NCI-H1694 (cell line): ENCODE measurements around the gene PARD6A.
A peak's percentile ranks its signal among the peaks of the same experiment; 100 is the strongest.

Experiments used
- DNase-seq: peaks from one replicate; lab custom pipeline; 2025; lab: John Stamatoyannopoulos, UW

Gene PARD6A

DNA sequence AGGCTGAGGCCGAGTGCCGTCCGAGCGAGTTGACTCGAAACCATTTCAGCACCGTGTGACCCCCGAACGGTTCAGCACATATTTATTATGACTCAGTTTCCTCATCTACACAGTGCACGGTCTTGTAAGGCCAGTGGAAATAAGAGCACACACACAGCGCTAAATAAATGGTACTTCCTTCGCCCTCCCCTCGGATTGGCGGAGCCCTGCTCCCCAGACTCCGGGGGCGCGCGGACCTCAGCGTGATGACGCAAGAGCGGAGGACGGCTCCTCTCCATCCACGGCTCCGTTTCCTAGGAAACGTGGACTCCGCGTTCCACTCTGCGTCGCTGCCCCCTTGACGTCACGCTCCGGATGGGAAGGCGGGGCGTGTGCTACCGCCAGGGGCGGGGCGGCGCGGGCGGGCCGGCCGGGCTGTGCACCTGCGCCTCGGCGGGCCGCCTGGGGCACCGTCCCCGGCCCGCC, at the start of gene PARD6A:
Gene PARD6A (plus strand): TSS at position 397 of the 465 bp plus-strand sequence. CDS start 79 bp downstream, outside the sequence.
- peak; percentile 86 for DNase-seq

DNA sequence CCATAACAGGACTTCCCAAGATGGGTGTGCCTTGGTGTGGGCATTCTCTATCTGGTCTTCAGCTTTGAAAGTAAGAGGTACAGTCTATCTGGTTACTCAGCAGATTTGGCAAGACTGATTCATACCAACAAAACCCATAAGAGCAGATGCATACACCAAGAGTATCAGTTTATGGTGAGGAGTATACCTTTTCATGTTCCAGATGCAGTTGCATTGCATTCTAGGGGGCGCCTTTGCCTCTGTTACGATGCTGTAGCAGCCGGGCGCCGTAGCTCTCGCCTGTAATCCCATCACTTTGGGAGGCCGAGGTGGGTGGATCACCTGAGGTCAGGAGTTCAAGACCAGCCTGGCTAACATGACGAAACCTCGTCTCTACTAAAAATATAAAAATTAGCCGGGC, 47.0 kb upstream of the PARD6A start:
- no peak for DNase-seq

- no peak for DNase-seq
These were observed 32.5 kb upstream of the PARD6A start for GRCh38 chr16:67628216-67628615.

- no peak for DNase-seq
These were observed 28.2 kb upstream of the PARD6A start for GRCh38 chr16:67632415-67633172.

DNA sequence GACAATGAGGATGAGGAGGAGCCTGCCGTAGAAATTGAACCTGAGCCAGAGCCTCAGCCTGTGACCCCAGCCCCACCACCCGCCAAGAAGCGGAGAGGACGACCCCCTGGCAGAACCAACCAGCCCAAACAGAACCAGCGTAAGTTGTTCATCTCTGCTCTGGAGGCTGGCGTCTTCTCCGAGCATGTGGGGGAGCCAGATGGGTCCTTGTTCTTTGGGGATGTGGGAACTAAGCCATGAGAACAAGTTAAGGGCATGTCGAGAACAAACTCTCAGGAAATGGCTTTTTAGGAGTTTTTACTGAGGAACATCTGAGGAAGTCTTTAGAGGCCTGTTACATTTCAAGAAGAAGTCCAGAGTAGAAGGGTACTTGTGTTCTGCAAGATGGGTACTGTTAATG, 24.0 kb upstream of the PARD6A start:
- DNase-seq, result no peak

- no peak for DNase-seq
These were observed 23.1 kb upstream of the PARD6A start for GRCh38 chr16:67637625-67638024.

DNA sequence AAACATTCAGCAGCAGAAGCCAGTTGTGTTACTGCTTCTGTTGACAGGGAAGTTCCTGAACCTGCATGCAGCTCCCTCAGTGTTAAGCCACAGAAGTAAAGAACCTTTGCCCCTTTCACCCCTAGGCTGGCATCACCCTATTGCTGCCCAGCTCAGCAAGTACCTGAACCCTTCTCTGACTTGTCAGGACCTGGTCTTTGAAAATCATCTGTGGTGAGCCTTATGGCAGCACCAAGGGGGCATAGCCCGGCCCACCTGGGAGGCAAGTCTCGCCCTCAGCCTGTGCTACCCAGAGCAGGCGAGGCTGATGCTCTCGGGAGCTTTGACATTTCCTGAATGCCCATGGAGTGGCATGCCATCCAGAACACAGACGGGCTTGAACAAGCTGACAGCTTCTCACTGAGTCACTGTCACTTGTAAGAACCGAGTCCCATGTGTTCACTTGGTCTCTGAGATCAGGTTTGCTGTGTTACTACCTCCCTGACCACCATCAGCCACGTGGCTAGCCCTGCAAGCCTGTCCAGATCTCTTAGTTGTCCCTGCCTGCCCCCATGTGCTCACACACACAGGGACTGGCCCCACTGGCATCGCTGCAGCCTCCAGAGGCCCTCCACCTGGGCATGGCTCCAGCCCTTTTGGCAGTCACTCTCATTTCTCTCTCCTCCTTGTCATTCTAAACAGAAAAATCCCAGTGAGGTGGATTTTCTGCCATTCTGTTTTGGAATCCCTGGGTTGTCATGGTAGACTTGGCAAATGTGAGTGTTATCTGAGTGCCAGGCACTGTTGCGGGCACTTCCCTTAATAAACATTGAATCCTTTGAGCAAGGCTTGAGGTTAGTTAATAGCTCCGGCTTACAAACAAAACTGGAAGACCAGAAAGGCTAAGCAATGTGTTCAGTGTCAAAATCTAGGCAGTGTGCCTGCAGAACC, 18.7 kb upstream of the PARD6A start:
- peak; percentile 13 for DNase-seq

DNA sequence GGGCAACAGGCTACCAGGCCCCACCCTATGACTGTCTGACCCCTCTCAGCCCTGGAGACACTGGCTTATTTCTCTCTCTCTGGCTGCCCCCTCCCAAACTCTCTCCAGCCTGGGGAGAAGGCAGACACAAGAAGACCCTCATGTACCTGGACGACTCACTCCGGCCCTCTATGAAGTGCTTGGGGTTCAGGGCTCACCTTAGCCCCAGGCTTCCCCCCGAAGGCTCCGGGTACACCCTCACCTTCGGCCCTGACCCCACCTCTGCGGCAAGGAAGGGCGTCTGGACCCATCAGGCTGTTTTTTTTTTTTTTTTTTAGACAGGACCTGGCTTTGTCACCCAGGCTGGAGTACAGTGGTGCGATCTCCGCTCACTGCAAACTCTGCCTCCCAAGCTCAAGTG, 16.7 kb upstream of the PARD6A start:
- no peak for DNase-seq

- no peak for DNase-seq
These were observed 15.2 kb upstream of the PARD6A start for GRCh38 chr16:67645397-67646121.

DNA sequence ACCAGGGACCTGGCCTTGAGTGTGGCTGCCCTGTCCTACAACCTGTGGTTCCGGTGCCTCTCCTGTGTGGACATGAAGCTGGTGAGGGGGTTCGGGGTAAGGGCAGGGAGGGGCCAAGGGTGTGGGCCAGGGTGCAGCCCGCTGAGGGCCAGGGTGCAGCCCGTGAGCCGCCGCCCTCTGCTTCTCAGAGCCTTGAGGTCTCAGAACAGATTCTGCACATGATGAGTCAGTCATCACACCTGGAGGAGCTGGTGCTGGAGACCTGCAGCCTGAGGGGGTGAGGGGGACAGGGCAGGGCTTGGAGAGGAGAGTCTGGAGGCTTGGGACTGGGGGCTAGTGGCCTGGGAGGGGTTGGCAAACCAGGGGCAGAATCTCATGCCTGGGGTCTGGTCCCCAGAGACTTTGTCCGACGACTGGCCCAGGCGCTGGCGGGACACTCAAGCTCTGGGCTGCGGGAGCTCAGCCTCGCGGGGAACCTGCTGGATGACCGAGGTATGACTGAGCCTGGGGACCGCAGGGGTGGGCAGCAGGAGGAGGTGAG, 13.6 kb upstream of the PARD6A start:
- DNase-seq, result no peak

DNA sequence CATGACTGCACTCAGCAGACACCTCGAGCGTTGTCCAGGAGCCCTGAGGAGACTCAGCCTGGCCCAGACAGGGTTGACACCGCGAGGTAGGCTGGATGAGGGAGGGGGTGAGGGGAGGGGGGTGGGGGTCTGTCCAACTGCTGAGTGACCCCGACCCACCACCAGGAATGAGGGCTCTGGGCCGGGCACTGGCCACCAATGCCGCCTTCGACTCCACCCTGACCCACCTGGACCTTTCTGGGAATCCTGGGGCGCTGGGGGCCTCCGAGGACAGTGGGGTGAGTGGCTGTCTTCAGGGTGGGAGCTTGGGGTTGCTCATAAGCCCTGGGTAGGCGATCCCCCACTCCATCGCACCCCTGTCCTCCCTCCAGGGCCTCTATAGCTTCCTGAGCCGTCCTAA, 13.1 kb upstream of the PARD6A start:
- DNase-seq, result no peak

GRCh38 chr16:67648088-67648763, 12.5 kb upstream of the PARD6A start:
- DNase-seq, result no peak

DNA sequence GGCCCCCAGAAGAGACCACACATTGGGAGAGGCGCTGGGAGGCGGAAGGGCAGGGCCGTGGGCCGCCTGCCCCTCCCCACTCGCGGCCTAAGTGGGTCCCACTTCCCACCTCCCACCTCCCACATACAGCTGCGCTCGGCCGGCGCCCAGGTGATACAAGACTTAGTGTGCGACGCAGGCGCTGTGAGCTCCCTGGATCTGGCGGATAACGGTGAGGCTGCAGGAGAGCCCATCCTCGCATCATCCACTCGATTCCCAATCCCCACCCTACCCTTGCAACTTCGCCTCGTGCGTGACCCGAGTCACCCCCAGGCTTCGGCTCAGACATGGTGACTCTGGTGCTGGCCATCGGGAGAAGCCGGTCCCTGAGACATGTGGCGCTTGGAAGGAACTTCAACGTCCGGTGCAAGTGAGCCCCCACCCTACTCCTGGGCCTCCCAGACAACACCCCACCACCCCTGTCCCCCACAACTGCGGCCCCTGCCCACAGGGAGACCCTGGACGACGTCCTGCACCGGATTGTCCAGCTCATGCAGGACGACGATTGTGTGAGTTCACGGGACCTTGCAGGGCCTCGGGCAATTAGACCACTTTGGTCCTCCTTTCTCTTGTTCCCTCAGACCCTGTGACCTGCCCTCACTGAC, 11.9 kb upstream of the PARD6A start:
- no peak for DNase-seq

GRCh38 chr16:67649494-67649931, 11.2 kb upstream of the PARD6A start:
- DNase-seq, result no peak

DNA sequence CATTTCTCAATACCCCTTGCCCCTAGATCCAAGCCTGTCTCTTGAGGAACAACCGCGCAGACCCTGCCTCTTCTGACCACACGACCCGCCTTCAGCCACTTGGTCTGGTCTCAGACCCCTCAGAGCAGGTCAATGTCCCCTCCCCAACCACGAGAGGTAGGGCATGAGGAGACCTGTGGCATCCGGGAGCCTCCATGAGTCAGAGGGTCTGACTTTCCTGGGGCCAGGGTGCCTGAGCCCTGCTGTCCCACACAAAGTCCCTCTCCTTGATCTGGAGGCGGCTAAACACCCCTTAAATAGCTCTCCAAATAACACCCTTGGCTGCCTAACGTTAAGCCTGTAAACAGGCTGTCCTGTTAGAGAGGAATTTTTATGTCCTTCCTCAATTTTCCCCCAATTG, 10.7 kb upstream of the PARD6A start:
- DNase-seq, result no peak

- DNase-seq, result no peak
These were observed 9.7 kb upstream of the PARD6A start for GRCh38 chr16:67651039-67651438.

GRCh38 chr16:67651847-67652246, 8.9 kb upstream of the PARD6A start:
- no peak for DNase-seq

GRCh38 chr16:67652578-67653127, 8.1 kb upstream of the PARD6A start:
- no peak for DNase-seq

- DNase-seq, result no peak
These were observed 7.5 kb upstream of the PARD6A start for GRCh38 chr16:67653128-67653788.

DNA sequence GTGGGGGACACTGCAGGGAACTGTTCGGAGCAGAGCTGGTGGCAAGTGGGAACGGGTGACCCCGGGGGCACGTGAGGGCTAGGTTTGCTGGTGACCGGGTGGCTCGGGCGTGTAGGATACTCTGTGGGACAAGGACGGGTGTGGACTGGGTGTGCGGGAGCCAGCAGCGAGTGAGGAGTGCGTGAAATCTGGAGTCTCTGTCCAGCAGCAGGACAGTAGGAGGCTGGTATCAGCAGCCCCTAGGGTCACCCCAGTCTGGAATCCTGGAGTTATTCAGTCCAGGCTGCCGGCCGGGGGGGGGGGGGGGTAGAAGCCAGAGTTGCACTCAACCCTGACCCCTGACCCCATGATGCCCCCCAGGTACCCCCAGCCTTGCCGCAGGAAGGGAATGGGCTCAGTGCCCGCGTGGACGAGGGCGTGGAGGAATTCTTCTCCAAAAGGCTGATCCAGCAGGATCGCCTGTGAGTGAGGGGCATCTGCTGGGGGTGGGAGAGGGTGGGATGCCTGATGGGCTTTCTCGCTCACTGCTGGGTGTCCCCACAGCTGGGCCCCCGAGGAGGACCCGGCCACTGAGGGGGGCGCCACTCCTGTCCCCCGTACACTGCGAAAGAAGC, 6.9 kb upstream of the PARD6A start:
- no peak for DNase-seq
